OCI-LY1 (cell line): ENCODE results near the gene RHOB.

Experiments
- EZH2 ChIP-seq: fragments of 200-600 bp; sonication (generic), shearing (Covaris generic); IDR thresholded peaks from 2 replicates; pipeline ENCODE4 v1.8.0; 2017; ENCODE audit warnings: borderline replicate concordance, mixed run types, mild to moderate bottlenecking, antibody characterized with exemption, low read length, moderate library complexity, mixed read lengths
- TF ChIP-seq, protein P1 (sequence below): fragments of 200-600 bp; sonication (generic), shearing (Covaris generic); IDR thresholded peaks from 2 replicates; pipeline ENCODE4 v1.5.1; 2017; ENCODE audit warnings: mild to moderate bottlenecking, antibody characterized with exemption, low read length, moderate library complexity, mixed read lengths

- TF ChIP-seq, protein P1, sequence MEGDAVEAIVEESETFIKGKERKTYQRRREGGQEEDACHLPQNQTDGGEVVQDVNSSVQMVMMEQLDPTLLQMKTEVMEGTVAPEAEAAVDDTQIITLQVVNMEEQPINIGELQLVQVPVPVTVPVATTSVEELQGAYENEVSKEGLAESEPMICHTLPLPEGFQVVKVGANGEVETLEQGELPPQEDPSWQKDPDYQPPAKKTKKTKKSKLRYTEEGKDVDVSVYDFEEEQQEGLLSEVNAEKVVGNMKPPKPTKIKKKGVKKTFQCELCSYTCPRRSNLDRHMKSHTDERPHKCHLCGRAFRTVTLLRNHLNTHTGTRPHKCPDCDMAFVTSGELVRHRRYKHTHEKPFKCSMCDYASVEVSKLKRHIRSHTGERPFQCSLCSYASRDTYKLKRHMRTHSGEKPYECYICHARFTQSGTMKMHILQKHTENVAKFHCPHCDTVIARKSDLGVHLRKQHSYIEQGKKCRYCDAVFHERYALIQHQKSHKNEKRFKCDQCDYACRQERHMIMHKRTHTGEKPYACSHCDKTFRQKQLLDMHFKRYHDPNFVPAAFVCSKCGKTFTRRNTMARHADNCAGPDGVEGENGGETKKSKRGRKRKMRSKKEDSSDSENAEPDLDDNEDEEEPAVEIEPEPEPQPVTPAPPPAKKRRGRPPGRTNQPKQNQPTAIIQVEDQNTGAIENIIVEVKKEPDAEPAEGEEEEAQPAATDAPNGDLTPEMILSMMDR, result no peak
- no peak for TF ChIP-seq EZH2
Observed at GRCh38 chr2:20481798-20482405, 35.0 kb downstream of the RHOB start.
